DOHH2 (cell line): ENCODE data around the gene TICAM2.

Experiments
- H3F3A ChIP-seq: fragments of 200-600 bp; sonication (generic), shearing (Covaris generic); 2 replicates; pipeline ENCODE4 v1.6.0; 2016; ENCODE audit warnings: antibody characterized with exemption, mild to moderate bottlenecking; ENCODE audit not compliant: control insufficient read depth, insufficient read depth
- H3K27ac ChIP-seq: fragments of 200-600 bp; sonication (generic); 2 replicates; pipeline ENCODE4 v1.5.1; 2014; ENCODE audit warnings: low read depth, mild to moderate bottlenecking, low read length, moderate library complexity
- H3K27me3 ChIP-seq: fragments of 200-600 bp; sonication (generic); 2 replicates; pipeline ENCODE4 v1.6.1; 2014; ENCODE audit warnings: mild to moderate bottlenecking, low read length, mixed read lengths; ENCODE audit not compliant: control insufficient read depth
- H3K36me3 ChIP-seq: fragments of 200-600 bp; sonication (generic); 2 replicates; pipeline ENCODE4 v1.6.1; 2014; ENCODE audit warnings: mild to moderate bottlenecking, low read length, moderate library complexity, mixed read lengths; ENCODE audit not compliant: control insufficient read depth
- H3K4me1 ChIP-seq: fragments of 200-600 bp; sonication (generic); 2 replicates; pipeline ENCODE4 v1.6.1; 2014; ENCODE audit warnings: mild to moderate bottlenecking, low read length, mixed read lengths; ENCODE audit not compliant: control insufficient read depth
- H3K4me2 ChIP-seq: fragments of 200-600 bp; sonication (generic); 2 replicates; pipeline ENCODE4 v1.6.0; 2014; ENCODE audit warnings: mild to moderate bottlenecking, low read length, moderate library complexity
- H3K4me3 ChIP-seq: fragments of 200-600 bp; sonication (generic); 2 replicates; pipeline ENCODE4 v1.5.1; 2014; ENCODE audit warnings: mild to moderate bottlenecking, low read length, mixed read lengths
- H3K79me2 ChIP-seq: fragments of 200-600 bp; sonication (generic); 2 replicates; pipeline ENCODE4 v1.6.1; 2014; ENCODE audit warnings: mild to moderate bottlenecking, low read length, mixed read lengths; ENCODE audit not compliant: control insufficient read depth
- H3K9me2 ChIP-seq: fragments of 200-600 bp; sonication (generic); replicated peaks from 2 replicates; pipeline ENCODE4 v1.6.1; 2014; ENCODE audit warnings: mild to moderate bottlenecking, low read length, mixed read lengths; ENCODE audit not compliant: control insufficient read depth
- H3K9me3 ChIP-seq: fragments of 200-600 bp; sonication (generic); 2 replicates; pipeline ENCODE4 v1.6.1; 2014; ENCODE audit warnings: antibody characterized with exemption, low read length, mixed read lengths; ENCODE audit not compliant: control insufficient read depth, insufficient read depth
- H4K20me1 ChIP-seq: fragments of 200-600 bp; sonication (generic); 2 replicates; pipeline ENCODE4 v1.6.0; 2014; ENCODE audit warnings: low read depth, mild to moderate bottlenecking, antibody characterized with exemption, low read length, moderate library complexity; ENCODE audit not compliant: control insufficient read depth, insufficient read depth
- CTCF ChIP-seq: fragments of 200-600 bp; sonication (generic); IDR thresholded peaks from one replicate; pipeline ENCODE4 v1.5.1; 2014; ENCODE audit warnings: antibody characterized with exemption, mild to moderate bottlenecking, low read depth, low read length; ENCODE audit not compliant: poor library complexity, severe bottlenecking
- EZH2phosphoT487 ChIP-seq: fragments of 200-600 bp; sonication (generic); IDR thresholded peaks from 2 replicates; pipeline ENCODE4 v1.6.1; 2017; ENCODE audit warnings: borderline replicate concordance, mild to moderate bottlenecking, antibody characterized with exemption, low read length, moderate library complexity, mixed read lengths

TICAM2 gene

GRCh38 chr5:115542651-115543364, 59.5 kb downstream of the TICAM2 start:
- TF ChIP-seq CTCF (no peak), EZH2phosphoT487 (no peak)
- H3K4me3 ChIP-seq, result peak overlapping the region; percentile 94
- peaks cover 41% of the 10 kb centered on the region for H3K4me1 ChIP-seq
- H3K9me3 ChIP-seq, result peaks cover 23% of the 10 kb centered on the region
- peaks cover 67% of the 10 kb centered on the region for H3K79me2 ChIP-seq
- peak overlapping the region; percentile 91 for H3K4me2 ChIP-seq
- peaks cover 70% of the 10 kb centered on the region for H3K36me3 ChIP-seq
- peaks cover 26% of the 10 kb centered on the region for H4K20me1 ChIP-seq
- H3K27ac ChIP-seq, result no peak overlapping the region
- H3K27me3 ChIP-seq, result no peaks in the 10 kb centered on the region
- peaks cover 2% of the 10 kb centered on the region; the same call in 1 of the 2 replicates for H3F3A ChIP-seq
- no peaks in the 10 kb centered on the region for H3K9me2 ChIP-seq

DNA sequence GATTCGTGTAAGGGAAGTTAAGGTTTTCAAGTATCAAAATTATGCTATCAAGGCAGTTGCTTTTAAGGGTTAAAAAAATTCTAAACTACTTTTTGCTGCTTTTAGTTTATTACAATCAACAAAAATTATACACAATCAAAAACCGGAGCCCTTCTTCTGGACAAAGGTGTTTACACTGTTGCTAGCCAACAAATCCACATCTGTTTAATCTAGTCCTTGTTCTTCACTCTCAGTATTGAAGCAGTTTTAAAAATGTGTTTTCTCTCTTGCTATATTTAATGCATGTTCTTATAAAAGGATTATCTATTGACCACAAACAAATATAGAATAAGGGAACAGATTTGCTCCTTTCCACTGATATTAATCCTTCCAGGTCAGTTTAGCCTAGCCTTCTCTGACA, 60.2 kb downstream of the TICAM2 start:
- Histone ChIP-seq H3K36me3 (peaks cover 77% of the 10 kb centered on the region), H3K27ac (no peak overlapping the region), H3K9me2 (no peaks in the 10 kb centered on the region), H3K4me1 (peaks cover 41% of the 10 kb centered on the region), H3K79me2 (peaks cover 74% of the 10 kb centered on the region), H3F3A (peaks cover 2% of the 10 kb centered on the region; the same call in 1 of the 2 replicates), H3K4me2 (peak overlapping the region; percentile 91), H4K20me1 (peaks cover 26% of the 10 kb centered on the region), H3K9me3 (peaks cover 23% of the 10 kb centered on the region), H3K4me3 (peak overlapping the region; percentile 94), H3K27me3 (no peaks in the 10 kb centered on the region)
- no peak for TF ChIP-seq EZH2phosphoT487
- no peak for TF ChIP-seq CTCF

DNA sequence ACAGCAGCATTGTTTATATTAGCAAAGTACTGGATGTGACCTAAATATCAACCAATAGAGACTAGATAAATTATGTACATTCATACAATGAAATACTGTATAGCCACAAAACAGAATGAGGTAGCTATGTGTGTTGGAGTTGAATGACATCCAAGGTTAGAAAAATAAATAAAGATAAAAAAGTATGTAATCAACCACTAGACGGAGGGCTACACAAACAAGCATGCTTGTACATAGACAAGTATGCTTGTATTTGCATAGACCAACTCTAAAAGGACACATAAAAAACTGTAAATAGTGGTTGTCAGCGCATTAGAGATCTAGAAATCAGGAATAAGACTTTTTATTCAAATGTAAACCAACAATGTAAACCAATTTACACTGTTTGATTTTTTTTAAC, 60.7 kb downstream of the TICAM2 start:
- no peaks in the 10 kb centered on the region for H3K27me3 ChIP-seq
- peaks cover 79% of the 10 kb centered on the region for H3K79me2 ChIP-seq
- TF ChIP-seq CTCF (no peak), EZH2phosphoT487 (no peak)
- peaks cover 21% of the 10 kb centered on the region for H3K9me3 ChIP-seq
- no peak overlapping the region for H3K27ac ChIP-seq
- H3K9me2 ChIP-seq, result no peaks in the 10 kb centered on the region
- peak overlapping the region; percentile 91 for H3K4me2 ChIP-seq
- peaks cover 2% of the 10 kb centered on the region; the same call in 1 of the 2 replicates for H3F3A ChIP-seq
- H3K4me1 ChIP-seq, result peaks cover 41% of the 10 kb centered on the region
- peaks cover 82% of the 10 kb centered on the region for H3K36me3 ChIP-seq
- peak overlapping the region; percentile 94 for H3K4me3 ChIP-seq
- H4K20me1 ChIP-seq, result peaks cover 26% of the 10 kb centered on the region
